Right cardiac atrium (tissue), 5 donors: Measurements from ENCODE around the gene PLPP2. TPM values are rescaled to one million over a fixed set of nuclear protein-coding genes. Genes with fewer than 3 reads are reported as not detected.
A peak's percentile ranks its signal among the peaks of the same experiment; 100 is the strongest.

Source experiments
- ATAC-seq, 2 donors: fragments of 200-7000 bp; cut with Tn5 transposase; one replicate each; pipeline versions ENCODE4 v1.8.0 to v1.9.1; 2020; ENCODE audit warnings: moderate library complexity in 2 of 2, mild to moderate bottlenecking in 1 of 2
- DNase-seq, 3 donors: peaks; one replicate each; pipeline ENCODE4 v3.0.0-alpha.2; 2020
- H3K27ac ChIP-seq: one replicate; pipeline ENCODE4 v1.5.1; 2013; ENCODE audit warnings: mild to moderate bottlenecking, low read length, control low read depth, moderate library complexity
- H3K27me3 ChIP-seq: one replicate; pipeline ENCODE4 v1.6.1; 2013; ENCODE audit not compliant: control insufficient read depth, insufficient read depth
- H3K4me1 ChIP-seq: one replicate; pipeline ENCODE4 v1.6.1; 2013; ENCODE audit warnings: low read length; ENCODE audit not compliant: control insufficient read depth, insufficient read depth
- H3K4me3 ChIP-seq: one replicate; pipeline ENCODE4 v1.5.1; 2013; ENCODE audit warnings: low read length, control low read depth
- H3K9me3 ChIP-seq: one replicate; pipeline ENCODE4 v1.6.1; 2013; ENCODE audit warnings: low read length; ENCODE audit not compliant: control insufficient read depth
- WGBS: extraction: QIAGEN DNeasy Blood & Tissue Kit; methylation state at CpG from one replicate; pipeline ENCODE4 v1.1.7; 2013; 5-methylcytosine and 5-hydroxymethylcytosine counted together
- intact Hi-C, 4 donors: fragments of 100-400 bp; cut with DNase I; formaldehyde crosslinking; loops; one replicate each; pipeline versions ENCODE4 v1.11.0 to v1.14.0; 2022 to 2023
- long read RNA-seq, 4 donors: library from polyadenylated mRNA; unstranded; transcript quantifications; one replicate each; pipeline ENCODE4 v2.0.0, GENCODE V29; 2020 to 2021
- polyA plus RNA-seq: library from polyadenylated mRNA; stranded (reverse); fragments of 200-250 nt; gene quantifications from one replicate; pipeline ENCODE4 v1.2.3, GENCODE V29; 2013
- total RNA-seq, 4 donors: library from RNA; stranded (reverse); fragmentation: NEBNext Ultra II Directional; extraction: Animal tissue kit (Norgen Biotek cat#: 25700); gene quantifications; one replicate each; pipeline ENCODE4 v1.2.1, GENCODE V29; 2021
- donor health status: healthy with polysubstance abuse.
- donor health status: DM: no; HTN: yes; CAD: no.
- donor health status: DM: no; HTN: no; CAD: no.
- donor health status: DM: no; HTN: yes; CAD: no; lungs with severe emphysema.
- donor health status: DM: yes; HTN: yes; CAD: no.

PLPP2 gene
- under 1 TPM; 0.26 to 0.89 (median 0.54) TPM for total RNA-seq
- 0.48 TPM for polyA plus RNA-seq
- long read RNA-seq, donor 1 = 0 reads
- long read RNA-seq, donor 2 = 0 reads
- long read RNA-seq, donor 3, partial matches to known transcripts = 0 of 3 reads
- long read RNA-seq, donor 3, other reads (novel, unspliced or antisense) = 1 of 3 reads
- long read RNA-seq, donor 4, partial matches to known transcripts = 1 of 1 reads
- long read RNA-seq, donor 4, other reads (novel, unspliced or antisense) = 0 of 1 reads

DNA sequence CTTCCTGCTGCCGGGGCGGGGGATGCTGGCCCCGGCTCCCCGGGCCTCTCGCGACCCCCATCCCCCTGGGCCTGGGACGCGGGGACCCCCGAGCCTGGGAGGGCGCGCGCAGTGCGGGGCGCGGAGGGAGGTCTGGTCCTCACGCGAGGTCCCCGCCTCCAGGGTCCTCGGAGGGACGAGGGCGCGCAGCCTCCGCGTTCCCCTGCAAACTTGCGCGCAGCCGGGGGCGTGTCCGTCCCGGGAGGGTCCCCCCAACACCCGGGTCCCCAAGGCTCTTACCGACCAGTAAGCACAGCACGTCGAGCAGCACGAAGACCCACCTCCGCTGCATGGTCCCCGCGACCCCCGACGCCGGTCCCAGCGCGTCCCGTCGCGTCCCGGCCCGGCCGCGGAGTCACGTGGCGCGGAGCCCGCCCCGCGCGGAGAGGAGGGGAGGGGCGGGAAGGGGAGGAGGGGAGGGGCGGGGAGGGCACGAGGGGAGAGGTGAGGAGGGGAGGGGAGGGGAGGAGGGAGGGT is at the start of gene PLPP2:
Gene PLPP2, minus strand, starts transcription at position 398 of the 516 bp plus-strand sequence. Its CDS starts 67 bp downstream, at position 331.
- no peak for ATAC-seq
- intact Hi-C loops = no loop called here
- H3K9me3 ChIP-seq = no peaks in the 10 kb centered on the region
- DNase-seq = no peak
- H3K27me3 ChIP-seq = no peaks in the 10 kb centered on the region
- peaks cover 5% of the 10 kb centered on the region for H3K4me1 ChIP-seq
- peak within 1 kb of the TSS; percentile 26 for H3K4me3 ChIP-seq
- 2% methylated on average over 57 of the region's 60 CpGs for WGBS
- no peak within 1 kb of the TSS for H3K27ac ChIP-seq

DNA sequence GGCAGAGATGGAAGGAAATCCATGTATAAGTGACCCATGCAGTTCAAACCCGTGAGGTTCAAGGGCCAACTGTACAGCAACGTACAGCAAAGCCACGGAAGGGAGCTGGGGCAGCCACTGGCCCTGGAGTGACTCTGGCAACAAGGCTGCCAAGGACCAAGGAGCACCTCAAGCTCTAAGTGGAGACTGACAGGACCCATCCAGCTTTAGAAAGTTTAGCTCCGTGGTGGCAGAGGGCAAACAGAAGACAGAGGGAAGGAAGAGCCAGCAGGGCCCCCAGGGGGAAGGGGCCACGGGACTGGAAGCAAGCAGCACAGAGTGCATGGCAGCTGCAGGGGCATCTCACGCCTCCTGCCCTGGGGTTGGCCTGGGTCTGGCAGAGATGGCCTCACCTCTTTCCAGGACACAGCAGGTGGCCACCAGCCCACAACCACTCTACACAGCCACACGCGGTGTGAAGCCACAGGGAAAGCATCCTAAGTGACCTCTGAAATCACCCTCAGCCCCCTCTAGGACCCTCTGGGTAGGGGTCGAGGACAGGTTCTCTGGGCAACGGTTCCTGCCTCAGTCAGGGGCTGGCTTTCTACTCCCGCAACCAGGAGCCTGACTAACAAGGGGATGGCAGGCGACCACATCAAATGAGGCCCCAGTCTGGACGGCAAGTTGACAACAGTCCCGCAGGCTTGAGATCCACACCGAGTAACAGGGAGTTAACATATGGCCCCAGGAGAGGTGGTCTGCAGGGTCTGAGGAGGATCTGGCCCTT is 49.6 kb upstream of the PLPP2 start:
- H3K27me3 ChIP-seq = no peaks in the 10 kb centered on the region
- WGBS = 76% methylated on average over 15 of the region's 15 CpGs
- H3K4me1 ChIP-seq = peaks cover 15% of the 10 kb centered on the region
- no peak for ATAC-seq
- intact Hi-C loops = no loop called here
- H3K9me3 ChIP-seq = no peaks in the 10 kb centered on the region
- peak in 1 of 3 donors; percentile 51 for DNase-seq
- H3K4me3 ChIP-seq = no peak overlapping the region
- no peak overlapping the region for H3K27ac ChIP-seq

DNA sequence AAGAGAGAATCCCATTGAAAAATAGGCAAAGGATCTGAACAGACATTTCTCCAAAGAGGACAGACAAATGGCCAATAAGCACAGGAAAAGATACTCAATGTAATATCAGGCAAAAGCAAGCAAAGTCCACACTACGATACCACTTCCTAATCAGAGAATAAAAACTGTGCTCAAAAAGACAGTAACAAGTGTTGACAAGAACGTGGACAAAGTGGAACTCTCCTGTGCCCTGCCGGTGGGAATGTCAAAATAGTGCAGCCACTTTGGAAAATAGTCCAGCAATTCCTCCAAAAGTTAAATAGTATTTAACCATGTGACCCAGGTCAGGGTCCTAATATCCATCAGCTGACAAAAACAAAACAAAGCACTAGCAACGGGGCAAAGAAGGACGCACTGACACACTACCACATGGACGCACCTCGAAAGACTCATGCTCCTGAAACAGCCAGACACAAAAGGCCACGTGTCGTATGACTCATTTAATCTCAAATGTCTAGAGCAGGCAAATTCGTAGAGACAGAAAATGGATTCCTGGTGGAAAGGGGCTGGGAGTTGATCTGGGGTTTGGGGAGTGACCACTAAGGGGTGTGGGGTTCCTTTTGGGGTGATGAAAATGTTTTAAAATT is 48.2 kb upstream of the PLPP2 start:
- intact Hi-C loops = no loop called here
- Histone ChIP-seq H3K9me3 (no peaks in the 10 kb centered on the region), H3K27me3 (no peaks in the 10 kb centered on the region), H3K27ac (no peak overlapping the region), H3K4me3 (no peak overlapping the region), H3K4me1 (peaks cover 15% of the 10 kb centered on the region)
- DNase-seq (no peak), ATAC-seq (no peak)
- 90% methylated on average over 10 of the region's 10 CpGs for WGBS

DNA sequence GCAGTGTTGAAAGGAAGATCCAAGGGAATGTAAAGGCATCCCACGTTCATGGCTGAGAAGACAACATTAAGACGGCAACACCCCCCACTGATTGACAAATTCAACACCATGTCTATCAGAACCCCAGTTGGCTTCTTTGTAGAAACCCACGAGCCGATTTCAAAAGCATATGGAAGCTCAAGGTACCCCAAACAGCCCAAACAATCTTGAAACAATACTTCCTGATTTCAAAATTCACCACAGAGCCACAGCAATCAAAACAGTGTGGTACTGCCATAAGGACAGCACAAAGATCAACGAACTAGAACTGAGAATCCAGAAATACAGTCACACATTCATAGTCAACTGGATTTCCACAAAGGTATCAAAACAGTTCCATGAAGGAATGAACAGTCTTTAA is 47.2 kb upstream of the PLPP2 start:
- Histone ChIP-seq H3K27me3 (no peaks in the 10 kb centered on the region), H3K4me3 (no peak overlapping the region), H3K4me1 (peaks cover 13% of the 10 kb centered on the region), H3K9me3 (no peaks in the 10 kb centered on the region), H3K27ac (no peak overlapping the region)
- intact Hi-C loops = no loop called here
- 82% methylated on average over 5 of the region's 5 CpGs for WGBS
- DNase-seq (no peak), ATAC-seq (no peak)

DNA sequence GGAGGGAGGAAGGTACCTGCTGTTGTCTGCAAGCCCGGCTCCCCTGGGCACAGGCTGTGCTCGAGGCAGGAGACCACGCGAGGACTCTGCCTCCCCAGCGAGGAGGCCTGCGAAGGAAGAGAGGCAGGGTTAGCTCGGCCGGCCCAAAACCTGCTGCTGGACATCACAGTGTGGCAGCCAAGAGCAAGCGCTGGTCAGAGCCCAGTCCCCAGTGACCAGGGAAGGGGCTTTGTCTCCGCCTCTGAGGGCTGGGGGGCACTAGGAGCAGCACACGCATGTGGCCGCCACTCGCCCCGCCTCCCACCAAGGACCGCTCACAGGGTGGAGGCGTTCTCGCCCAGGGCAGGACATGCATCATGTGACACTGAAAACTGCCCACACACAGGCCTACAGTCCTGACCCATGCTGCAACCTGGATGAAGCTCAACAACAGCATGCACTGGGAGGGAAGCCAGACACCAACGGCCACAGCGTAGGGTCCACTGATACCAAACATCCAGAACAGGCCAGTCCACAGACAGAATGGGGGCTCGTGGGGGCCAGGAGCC is 44.9 kb upstream of the PLPP2 start:
- H3K4me3 ChIP-seq = no peak overlapping the region
- no peaks in the 10 kb centered on the region for H3K9me3 ChIP-seq
- H3K4me1 ChIP-seq = no peaks in the 10 kb centered on the region
- WGBS = 72% methylated on average over 20 of the region's 20 CpGs
- peak; percentile 47 to 78 for ATAC-seq
- intact Hi-C loops = no loop called here
- DNase-seq = peak in 2 of 3 donors; percentile 47 to 57
- no peaks in the 10 kb centered on the region for H3K27me3 ChIP-seq
- H3K27ac ChIP-seq = no peak overlapping the region

DNA sequence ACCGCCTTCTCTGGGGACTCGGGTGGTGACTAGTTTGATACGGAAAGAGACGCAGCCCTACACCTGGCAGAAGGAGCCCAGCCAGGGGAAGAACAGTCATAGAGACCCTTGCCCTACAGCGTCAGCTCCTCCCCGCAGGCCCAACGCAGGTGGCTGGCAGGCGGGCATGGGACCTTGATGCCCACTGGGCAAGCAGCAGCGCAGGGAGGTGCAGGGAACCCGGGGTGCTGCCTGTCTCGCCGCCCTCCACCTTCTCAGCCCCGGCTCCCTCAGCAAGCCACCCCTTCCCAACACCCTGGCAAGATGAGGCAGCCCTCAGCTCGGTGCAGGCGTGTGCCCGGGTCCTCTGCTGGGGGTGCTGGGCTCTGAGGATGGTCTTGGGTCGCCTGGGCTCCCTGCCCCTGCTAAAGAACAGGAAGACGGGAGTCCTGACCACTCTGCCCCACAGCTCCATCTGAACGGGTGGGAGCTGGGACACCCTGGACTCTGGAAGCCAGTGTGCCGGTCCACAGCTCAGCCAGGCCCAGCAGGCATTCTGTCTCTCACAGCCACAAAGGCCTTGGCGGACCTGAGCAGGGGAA is 44.4 kb upstream of the PLPP2 start:
- Histone ChIP-seq H3K9me3 (no peaks in the 10 kb centered on the region), H3K4me1 (no peaks in the 10 kb centered on the region), H3K4me3 (no peak overlapping the region), H3K27me3 (no peaks in the 10 kb centered on the region), H3K27ac (no peak overlapping the region)
- peak; percentile 22 to 42 for ATAC-seq
- intact Hi-C loops = no loop called here
- WGBS = 92% methylated on average over 21 of the region's 21 CpGs
- DNase-seq = no peak

DNA sequence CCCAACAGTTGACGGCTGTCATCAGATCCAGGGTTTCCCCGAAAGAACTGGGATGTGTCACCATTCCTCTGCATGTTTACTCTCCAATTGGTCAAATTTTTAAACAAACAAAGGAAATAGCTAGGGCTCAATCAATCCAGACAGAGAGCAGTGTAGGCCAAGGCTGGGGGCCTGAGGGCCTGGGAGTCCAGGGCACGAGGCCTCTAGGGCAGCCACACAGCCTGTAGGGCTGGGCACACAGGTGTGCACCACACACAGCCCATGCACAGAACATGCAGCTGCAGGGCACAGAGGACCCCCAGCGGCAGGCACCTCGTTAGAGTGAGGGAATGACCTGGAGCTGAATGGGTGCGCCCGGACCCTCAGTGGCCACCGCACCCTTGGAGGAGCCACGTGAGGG is 43.9 kb upstream of the PLPP2 start:
- intact Hi-C loops = no loop called here
- H3K4me3 ChIP-seq = no peak overlapping the region
- ATAC-seq (peak; percentile 25 to 38), DNase-seq (no peak)
- H3K9me3 ChIP-seq = no peaks in the 10 kb centered on the region
- H3K27me3 ChIP-seq = no peaks in the 10 kb centered on the region
- WGBS = 80% methylated on average over 9 of the region's 9 CpGs
- no peaks in the 10 kb centered on the region for H3K4me1 ChIP-seq
- H3K27ac ChIP-seq = no peak overlapping the region

DNA sequence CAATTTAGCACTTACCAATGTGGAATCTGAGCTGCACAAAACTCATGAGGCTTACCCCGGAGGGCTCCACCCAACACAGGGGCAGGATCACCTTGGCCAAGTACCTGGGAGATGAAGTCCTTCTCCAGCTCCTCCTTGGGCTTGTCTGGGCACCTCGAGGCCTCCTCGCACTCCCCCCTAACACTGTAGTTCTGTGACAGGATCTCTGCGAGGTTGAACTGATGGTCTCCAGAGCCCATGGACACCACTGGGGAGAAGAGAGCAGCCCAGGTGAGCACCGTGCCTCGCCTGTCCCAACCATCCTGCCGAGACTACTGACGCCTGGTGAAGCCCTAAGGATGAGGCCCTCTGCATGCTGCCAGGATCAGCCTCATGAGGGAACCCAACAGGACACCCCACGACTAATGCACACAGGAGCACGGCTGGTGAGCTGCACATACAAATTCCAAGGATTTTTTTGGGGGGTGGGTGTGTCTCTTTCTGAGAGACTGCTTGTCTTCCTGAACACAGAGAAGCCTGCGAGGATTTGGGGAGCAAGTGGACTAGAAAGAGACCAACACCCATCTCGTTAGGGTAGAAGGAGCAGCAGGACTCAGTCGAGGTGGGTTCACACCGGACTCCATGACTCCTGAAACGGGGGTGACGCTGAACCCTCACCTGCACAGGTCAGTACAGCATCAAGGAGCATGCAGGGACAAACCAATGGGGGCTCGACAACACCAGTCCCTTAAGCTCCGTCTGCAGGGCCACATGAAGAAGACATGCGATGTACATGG is 43.3 kb upstream of the PLPP2 start:
- intact Hi-C loops = no loop called here
- DNase-seq (no peak), ATAC-seq (no peak)
- 91% methylated on average over 19 of the region's 19 CpGs for WGBS
- Histone ChIP-seq H3K9me3 (no peaks in the 10 kb centered on the region), H3K27me3 (no peaks in the 10 kb centered on the region), H3K4me1 (no peaks in the 10 kb centered on the region), H3K27ac (no peak overlapping the region), H3K4me3 (no peak overlapping the region)

DNA sequence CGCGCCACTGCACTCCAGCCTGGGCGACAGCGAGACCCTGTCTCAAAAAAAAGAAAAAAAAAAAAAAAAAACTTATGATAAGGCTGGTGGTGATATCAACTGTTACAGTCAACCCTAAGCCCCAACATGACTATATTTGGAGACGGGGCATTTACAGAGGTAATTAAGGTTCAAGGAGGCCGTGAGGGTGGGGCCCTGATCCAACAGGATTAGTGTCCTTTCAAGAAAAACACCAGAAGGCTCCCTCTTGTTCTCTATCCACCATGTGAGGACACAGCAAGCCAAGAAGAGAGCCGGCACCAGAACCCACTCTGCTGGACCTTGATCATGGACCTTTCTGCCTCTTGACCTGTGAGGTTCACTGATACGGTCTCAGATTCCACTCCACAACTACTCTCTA is 39.3 kb upstream of the PLPP2 start:
- no peaks in the 10 kb centered on the region for H3K9me3 ChIP-seq
- H3K27ac ChIP-seq = no peak overlapping the region
- intact Hi-C loops = no loop called here
- no peak overlapping the region for H3K4me3 ChIP-seq
- ATAC-seq (no peak), DNase-seq (no peak)
- no peaks in the 10 kb centered on the region for H3K27me3 ChIP-seq
- WGBS = 94% methylated on average over 8 of the region's 8 CpGs
- no peaks in the 10 kb centered on the region for H3K4me1 ChIP-seq

DNA sequence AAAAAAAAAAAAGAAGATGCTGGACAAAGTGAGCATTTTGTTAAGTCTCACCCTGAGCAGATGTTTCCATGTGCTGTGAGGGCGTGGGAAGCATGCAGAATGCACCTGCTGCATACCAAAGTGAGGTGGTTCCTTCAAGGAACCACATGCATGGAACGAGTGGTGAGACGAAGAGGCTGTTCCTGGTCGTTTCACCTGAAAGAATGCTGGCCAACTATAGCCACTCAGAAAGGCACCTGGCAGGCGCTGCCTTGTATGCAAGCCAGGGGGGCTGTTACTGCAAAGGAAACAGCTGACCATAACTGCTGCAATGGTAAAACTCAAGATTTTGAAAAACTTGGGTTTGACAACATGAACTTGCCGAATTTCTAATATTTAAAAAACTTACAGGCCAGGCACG is 38.7 kb upstream of the PLPP2 start:
- Histone ChIP-seq H3K4me3 (no peak overlapping the region), H3K4me1 (no peaks in the 10 kb centered on the region), H3K27ac (no peak overlapping the region), H3K9me3 (no peaks in the 10 kb centered on the region), H3K27me3 (no peaks in the 10 kb centered on the region)
- no peak for DNase-seq
- WGBS = 99% methylated on average over 7 of the region's 7 CpGs
- no peak for ATAC-seq
- intact Hi-C loops = no loop called here
